HuH-7.5 (cell line): ENCODE measurements around the gene MICU1.
"Not testable (repeated sequence)": the region's sequence is repeated elsewhere in the genome, so short reads cannot be mapped to it uniquely, and the experiment has no call there.

Experiments used
- DNase-seq: peaks from one replicate; pipeline ENCODE4 v3.0.0; 2011; ENCODE audit warnings: low spot score

MICU1 gene

DNA sequence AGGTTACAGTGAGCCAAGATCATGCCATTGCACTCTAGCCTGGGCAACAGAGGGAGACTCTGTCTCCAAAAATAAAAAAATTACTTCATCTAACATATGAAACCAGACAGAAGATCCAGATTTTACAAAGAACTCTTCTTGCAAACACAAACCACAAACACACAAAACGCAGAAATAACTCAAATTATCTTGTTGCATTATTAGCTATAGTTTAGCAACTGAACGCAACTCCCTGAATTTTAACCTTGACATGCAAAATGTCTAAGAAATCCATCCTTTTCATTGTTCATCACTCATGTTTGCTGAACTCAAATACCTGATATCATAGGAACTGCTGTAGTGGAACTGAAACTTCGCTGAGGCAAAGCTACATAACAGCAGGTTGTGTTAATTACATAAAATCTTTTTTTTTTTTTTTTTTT, 64.1 kb downstream of the MICU1 start:
- DNase-seq = no peak

GRCh38 chr10:72557362-72557761, 68.5 kb downstream of the MICU1 start:
- no peak for DNase-seq

DNA sequence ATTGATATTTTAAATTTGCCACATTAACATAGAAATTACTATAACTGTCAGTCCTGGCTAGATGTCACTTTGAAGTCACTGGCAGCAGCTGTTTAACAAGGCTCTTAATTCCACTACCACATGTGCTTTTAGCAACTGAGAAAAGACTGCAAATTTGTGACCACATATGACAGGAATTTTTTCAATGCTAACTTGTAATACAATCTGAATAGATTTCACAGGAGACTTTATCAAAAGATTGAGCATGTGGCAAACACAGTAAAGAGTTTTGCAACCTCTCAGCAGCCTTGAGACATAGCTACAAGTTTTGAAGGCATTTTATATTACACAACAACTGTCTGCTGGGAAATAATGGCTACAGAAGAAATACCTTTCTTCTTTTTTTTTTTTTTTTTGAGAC, 73.0 kb downstream of the MICU1 start:
- no peak for DNase-seq

GRCh38 chr10:72550239-72550638, 75.6 kb downstream of the MICU1 start:
- no peak for DNase-seq

DNA sequence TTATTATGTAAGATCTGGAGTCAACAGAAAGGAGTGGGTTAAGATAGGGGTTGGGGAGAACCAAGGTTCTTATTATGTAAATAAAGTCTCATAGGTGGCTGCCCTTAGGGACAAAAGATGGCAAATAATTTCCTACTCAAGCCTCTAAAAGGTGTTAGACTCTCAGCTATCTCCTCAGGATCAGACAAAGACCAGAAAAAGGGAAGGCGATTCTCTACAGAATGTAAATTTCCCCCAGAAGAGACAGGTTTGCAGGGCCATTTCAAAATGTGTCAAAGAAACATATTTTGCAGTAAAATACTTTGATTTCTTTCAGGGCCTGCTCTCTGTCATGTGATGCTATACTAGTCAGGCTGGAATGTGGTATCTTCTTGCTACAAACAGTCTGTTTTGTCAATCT, 80.3 kb downstream of the MICU1 start:
- no peak for DNase-seq

- not testable (repeated sequence) for DNase-seq
These were observed 82.0 kb downstream of the MICU1 start for GRCh38 chr10:72543855-72544254.

DNA sequence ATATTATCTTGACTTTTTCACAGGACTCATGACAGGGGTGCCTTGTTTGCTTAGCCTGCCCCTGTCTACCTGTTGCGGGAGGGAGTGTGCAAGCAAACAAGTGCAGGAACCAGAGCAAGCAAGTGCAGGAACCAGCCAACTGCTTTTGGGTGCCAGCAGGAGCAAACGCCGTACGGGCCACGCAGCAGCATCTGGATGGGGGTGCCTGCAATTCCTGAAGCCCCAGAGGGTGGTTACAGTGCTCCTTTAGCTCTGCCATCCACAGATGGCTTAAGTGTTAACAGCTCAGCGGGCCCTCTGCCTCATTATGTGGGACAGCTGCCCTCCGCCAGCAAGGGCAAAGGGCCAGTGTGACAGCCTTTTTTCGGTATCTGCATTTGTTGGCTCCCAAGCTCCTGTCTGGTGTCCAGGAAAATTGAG, 83.5 kb downstream of the MICU1 start:
- DNase-seq = no peak

- no peak for DNase-seq
These were observed 84.5 kb downstream of the MICU1 start for GRCh38 chr10:72541337-72541736.

DNA sequence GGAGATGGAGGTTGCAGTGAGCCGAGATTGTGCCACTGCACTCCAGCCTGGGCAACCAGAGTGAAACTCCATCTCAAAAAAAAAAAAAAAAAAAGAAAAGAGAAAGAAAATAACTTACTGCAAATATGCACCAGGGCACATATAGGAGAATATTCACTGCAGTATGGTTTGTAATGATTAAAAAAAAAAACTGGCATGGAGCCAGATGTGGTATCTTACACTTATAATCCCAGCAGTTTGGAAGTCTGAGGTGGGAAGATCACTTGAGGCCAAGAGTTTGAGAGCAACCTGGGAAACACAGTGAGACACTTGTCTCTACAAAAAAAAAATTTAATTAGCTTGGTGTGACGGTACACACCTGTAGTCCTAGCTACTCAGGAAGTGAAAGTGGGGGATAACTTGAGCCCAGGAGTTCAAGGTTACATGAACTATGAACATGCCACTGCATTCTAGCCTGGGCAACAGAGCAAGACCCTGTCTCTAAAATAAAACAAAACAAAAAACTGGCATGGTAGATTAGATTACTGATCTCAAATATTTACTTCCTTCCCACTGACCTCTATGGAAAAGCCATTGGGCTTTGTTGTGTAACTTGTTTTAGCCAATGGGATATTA, 85.6 kb downstream of the MICU1 start:
- DNase-seq = no peak

GRCh38 chr10:72539137-72539536, 86.7 kb downstream of the MICU1 start:
- no peak for DNase-seq

DNA sequence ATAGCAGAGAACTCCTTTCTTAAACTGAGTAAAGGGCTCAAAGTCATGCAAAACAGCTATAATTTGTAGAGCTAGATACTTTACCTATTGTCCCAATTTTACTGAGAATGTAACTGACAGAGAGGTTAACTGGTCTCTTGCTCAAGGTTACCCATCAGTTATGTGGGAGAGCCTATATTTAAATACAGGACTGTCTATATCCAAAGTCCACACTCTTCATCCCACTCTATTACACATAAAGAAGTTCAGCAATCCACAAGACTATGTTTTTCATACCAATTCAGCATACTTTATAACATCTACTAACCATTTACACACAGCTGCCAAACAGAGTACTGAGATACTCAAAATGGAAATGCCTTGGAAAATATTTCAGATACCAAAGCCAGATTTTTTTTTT, 100.2 kb downstream of the MICU1 start:
- no peak for DNase-seq

DNA sequence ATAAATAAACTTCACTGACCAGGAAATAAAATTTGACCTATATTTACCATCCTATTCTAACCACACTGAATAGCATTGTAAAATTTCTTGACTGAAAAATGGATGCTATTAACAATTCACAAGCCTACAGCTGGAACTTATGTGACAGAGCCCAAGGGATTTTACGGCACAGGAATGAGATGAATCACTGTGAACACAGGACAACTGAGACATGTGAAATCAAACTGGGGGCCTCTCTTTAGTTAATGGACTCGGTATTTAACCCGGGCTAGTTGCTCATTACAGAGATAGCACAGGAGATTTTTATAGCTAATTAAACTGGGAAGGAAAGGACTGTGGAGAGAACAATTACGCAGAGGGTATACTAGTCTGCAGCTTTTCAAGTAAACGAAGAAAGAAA, 100.6 kb downstream of the MICU1 start:
- no peak for DNase-seq

DNA sequence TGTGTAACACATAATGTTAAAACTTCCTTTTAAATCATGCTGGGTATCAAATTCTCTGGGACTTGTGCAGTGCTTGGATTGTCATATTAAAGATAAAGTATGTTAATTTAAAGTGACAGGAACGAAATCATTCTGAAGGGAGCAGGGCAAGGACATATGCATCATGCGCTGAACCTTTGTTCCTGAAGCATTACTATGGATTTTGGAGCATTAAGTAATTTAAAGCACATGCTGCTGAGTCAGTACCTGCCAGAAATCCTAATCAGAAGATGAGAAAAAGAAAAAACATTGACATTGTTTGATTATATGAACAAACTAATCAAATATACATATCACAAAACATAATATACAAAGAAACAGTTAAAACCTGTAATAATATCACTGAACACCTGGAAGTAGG, 101.4 kb downstream of the MICU1 start:
- no peak for DNase-seq

DNA sequence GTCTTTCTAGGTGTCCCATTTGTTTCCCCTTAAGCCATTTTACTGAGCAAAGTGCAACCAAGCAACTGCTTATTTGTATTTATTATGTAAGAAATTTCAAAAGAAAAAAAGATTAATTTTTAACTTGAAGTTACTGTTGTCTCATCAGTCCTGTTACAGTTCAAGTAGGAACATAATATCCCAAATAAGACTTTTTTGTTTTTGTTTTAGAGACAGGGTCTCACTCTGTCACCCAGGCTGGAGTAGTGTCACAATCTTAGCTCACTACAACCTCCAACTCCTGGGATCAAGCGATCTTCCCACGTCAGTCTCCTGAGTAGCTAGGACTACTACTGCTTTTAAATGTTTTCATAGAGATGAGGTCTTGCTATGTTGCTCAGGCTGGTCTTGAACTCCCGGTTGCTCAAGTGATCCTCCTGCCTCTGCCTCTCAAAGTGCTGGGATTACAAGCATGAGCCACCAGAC, 101.9 kb downstream of the MICU1 start:
- DNase-seq = no peak

DNA sequence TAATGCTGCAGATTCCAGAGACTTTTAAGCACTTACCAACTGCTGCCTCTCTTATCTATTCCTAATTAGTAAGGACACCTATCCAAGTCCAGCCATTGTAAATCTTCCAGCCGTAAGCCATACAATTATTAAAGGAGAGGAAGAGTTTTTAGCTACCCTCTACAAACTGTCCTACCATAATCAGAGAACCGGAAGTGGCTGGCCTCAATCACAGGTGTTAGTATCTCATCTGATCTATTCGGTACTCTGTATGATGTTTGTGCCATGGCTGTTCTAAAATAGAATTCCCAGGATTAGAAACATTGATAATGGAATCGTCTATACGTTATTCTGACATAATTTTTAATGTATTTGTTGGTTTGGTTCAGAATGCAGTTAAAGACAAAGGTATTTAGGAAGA, 102.8 kb downstream of the MICU1 start:
- no peak for DNase-seq

- DNase-seq = no peak
These were observed 108.6 kb downstream of the MICU1 start for GRCh38 chr10:72517244-72517643.

GRCh38 chr10:72515455-72515854, 110.4 kb downstream of the MICU1 start:
- no peak for DNase-seq

GRCh38 chr10:72513910-72514309, 112.0 kb downstream of the MICU1 start:
- no peak for DNase-seq

- DNase-seq = no peak
These were observed 114.4 kb downstream of the MICU1 start for GRCh38 chr10:72511459-72511858.

GRCh38 chr10:72509941-72510340, 115.9 kb downstream of the MICU1 start:
- no peak for DNase-seq

GRCh38 chr10:72509206-72509799, 116.6 kb downstream of the MICU1 start:
- no peak for DNase-seq

DNA sequence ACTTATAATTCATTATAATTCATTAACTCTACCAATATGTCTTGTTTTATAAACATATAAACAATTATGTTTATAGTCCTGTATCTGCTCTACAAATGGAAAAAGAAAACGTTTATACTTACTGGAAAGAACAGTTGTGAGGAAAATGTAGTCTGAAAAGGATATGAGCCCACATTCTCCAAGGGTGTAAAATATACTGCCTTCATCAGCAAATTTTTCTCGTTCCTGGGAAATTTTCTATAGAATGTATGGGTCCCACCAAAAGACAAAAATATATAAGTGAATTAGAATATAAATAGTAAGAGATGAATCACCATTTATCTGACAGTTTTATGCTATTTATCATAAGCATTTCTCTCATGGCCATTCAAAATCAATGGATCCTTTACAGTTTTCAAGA, 117.8 kb downstream of the MICU1 start:
- no peak for DNase-seq

- DNase-seq = no peak
These were observed 119.4 kb downstream of the MICU1 start for GRCh38 chr10:72506474-72506873.

GRCh38 chr10:72505435-72505834, 120.4 kb downstream of the MICU1 start:
- no peak for DNase-seq
